ENCODE results near the gene MT1G.
"Not testable (repeated sequence)": the region's sequence is repeated elsewhere in the genome, so short reads cannot be mapped to it uniquely, and the experiment has no call there.

The MT1G gene

DNA sequence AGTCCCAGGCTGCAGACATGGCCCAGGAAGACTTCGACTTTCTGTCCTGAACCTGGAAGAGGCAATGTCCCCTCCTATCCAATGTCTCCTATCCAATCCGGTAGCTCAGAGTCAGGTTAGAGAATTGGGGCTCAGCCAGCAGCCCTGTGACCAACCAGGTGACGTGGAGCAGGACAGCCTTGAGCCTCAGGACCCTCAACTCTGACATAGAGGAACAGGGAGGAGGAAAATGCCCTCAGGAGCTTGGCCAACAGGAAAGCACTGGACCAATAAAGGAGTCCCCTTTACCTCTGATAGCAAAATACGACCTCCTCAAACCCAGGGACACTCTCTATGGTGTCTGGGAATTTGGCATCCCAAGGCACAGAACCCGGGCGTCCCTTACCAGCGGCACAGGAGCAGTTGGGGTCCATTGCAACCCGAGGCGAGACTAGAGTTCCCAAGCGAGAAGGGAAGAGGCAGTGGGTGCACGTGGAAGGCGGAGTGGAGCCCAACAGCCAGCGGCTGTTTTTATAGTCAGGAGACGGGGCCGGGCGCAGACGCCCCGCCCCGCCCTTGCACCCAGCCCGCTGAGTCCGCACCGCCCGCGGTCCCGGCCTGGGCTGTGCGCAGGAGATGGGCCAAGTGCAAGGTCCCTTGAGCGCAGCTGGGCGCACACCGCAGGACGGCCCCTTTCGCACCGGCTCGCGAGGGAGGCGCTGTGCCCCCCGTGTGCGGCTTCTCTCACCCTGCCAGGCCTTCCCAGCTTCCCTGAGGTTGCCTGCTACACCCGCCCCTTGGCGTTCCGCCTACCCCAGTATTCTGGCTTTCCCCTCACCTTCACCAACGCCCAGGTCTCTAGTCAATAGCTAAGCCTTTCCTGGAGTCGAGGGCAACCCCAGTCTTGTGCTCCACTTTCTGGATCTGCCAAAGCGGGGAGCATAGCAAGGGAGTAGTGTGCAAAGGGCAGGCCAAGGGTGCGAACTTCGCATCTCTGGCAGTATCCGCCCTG, at the start of gene MT1G:
Gene MT1G, minus strand, starts transcription at position 485 of the 991 bp plus-strand sequence. Its CDS starts 72 bp downstream, at position 413.
- DNase-seq (ENCODE audit: low read depth, low spot score), result no peak

DNA sequence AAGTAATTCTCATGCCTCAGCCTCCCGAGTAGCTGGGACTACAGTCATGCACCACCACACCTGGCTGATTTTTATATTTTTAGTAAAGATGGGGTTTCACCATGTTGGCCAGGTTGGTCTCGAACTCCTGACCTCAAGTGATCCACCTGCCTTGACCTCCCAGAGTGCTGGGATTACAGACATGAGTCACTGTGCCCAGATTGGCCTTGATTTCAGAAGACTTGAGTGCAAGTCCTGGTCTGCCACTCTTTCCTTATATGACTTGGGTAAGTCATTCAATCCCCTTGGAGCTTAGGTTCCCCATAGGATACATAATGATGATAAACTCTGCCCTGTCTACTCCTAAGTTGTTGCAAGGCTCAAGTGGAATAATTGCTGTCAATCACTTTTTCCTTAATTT, 49.7 kb upstream of the MT1G start:
- not testable (repeated sequence) for DNase-seq (ENCODE audit: low read depth, low spot score)

GRCh38 chr16:56716761-56717160, 48.9 kb upstream of the MT1G start:
- DNase-seq (ENCODE audit: low read depth, low spot score), result no peak

DNA sequence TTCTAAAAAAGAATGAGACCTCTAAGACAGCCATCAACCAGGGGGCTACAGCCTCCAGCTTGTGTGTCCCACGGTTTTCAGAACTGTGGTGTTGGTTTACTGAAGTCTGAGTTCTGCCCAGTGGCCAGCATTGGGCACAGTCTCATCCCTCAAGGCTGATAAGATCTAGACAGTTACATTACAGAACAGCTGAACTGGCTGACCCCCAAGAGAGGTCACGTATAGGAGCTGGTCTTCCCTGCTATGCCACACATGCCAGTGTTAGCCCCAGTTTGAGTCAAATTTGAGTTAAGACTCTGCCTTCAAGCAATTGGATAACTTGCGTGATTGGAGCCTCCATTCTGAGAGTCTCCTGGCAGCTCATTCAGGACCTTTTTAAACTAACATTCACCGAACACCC, 47.3 kb upstream of the MT1G start:
- no peak for DNase-seq (ENCODE audit: low read depth, low spot score)

- DNase-seq (ENCODE audit: low read depth, low spot score), result no peak
These were observed 45.9 kb upstream of the MT1G start for GRCh38 chr16:56713794-56714193.

- no peak for DNase-seq (ENCODE audit: low read depth, low spot score)
These were observed 44.0 kb upstream of the MT1G start for GRCh38 chr16:56711862-56712261.

DNA sequence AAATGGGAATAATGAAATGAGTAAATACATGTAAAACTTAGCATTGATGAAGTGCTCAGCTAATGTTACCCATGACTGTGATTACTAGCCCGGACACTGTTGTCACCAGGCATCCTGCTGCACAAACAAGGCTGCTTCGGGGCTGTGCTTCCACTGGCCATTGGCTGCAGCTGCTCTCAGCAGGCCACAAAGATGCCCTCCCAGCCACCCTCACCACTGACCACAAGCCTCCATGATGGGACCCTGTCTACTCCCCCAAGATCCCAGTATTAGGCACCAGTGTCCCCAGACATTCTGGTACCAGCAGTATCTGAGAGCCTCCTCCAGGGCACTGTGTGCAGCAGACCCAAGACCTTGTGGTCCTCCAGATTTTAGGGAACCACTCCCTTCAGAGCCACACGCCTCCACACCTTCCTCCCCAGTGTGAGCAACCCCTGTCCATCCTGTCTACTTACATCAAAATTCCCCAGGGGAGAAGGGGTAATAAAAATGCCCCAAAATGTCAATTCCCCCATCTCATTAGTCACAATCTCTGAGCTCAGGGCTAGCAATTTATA, 42.4 kb upstream of the MT1G start:
- no peak for DNase-seq (ENCODE audit: low read depth, low spot score)

DNA sequence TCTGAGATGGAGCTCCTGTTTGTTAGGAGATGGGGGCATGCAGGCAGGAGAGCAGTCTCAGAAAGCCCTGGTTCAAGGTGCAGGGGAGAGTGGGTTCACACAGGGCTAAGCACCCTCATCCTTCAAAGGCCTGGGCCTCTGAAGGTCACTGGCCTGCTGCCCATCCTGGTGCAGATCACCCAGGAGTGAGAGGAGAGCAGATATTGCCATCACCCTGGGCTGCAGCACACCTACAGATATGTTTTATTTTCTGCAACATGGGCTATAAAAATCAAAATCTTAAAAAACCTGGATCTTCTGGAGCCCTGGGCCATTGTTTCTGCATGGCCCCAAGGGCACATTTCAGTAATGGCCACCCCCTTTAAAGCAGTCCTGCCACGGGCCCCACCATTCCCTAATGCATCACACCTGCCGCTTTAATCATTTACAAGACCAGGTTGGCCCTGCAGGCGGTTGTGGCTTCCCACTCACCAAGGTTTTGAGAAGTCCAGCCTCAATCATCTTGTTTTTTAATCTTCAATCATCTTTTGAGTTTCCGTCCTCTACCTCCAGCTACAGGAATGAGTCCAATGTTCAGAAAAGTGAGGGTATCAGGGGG, 41.7 kb upstream of the MT1G start:
- no peak for DNase-seq (ENCODE audit: low read depth, low spot score)

- DNase-seq (ENCODE audit: low read depth, low spot score), result no peak
These were observed 40.9 kb upstream of the MT1G start for GRCh38 chr16:56708525-56709442.

- DNase-seq (ENCODE audit: low read depth, low spot score), result no peak
These were observed 35.0 kb upstream of the MT1G start for GRCh38 chr16:56702836-56703235.

DNA sequence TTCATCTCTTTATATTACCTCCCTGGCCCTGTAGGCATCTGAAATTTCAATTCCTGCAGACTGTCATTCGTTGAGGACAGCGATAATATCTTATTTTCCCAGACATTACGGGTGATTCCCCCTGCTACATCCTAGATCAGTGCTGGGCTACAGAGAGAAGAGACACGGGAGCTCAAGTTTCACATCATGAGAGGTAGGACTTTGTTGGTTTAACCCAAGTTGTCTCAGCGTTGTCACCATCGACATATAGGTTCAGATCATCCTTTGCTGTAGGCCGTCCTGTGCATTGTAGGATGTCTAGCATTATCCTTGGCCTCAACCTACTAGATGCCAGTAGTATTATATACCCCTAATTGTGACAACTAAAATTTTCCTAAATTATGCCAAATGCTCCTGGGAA, 33.7 kb upstream of the MT1G start:
- no peak for DNase-seq (ENCODE audit: low read depth, low spot score)

GRCh38 chr16:56700631-56701030, 32.8 kb upstream of the MT1G start:
- no peak for DNase-seq (ENCODE audit: low read depth, low spot score)

GRCh38 chr16:56700195-56700594, 32.3 kb upstream of the MT1G start:
- DNase-seq (ENCODE audit: low read depth, low spot score), result no peak

- DNase-seq (ENCODE audit: low read depth, low spot score), result no peak
These were observed 29.7 kb upstream of the MT1G start for GRCh38 chr16:56697456-56698155.

DNA sequence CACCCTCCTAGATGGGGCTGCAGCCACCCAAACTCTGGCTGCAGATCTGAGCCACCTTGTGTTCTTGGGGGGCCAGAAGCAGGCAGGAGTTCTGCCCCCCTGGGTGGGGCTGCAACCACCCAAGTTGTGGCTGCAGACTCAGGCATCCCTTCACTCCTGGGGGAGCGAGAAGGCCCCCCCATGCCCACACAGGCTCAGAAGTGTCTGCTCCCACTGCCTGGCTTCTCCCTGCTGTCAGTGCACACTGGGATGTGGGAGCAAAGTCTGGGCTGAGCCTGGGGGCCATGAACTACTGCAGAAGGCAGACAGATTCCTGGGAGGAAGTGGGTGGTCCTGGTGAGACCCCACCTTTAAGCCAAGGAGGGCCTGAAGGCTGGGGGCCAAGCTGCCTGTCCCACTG, 27.4 kb upstream of the MT1G start:
- no peak for DNase-seq (ENCODE audit: low read depth, low spot score)

- no peak for DNase-seq (ENCODE audit: low read depth, low spot score)
These were observed 24.0 kb upstream of the MT1G start for GRCh38 chr16:56691885-56692284.

DNA sequence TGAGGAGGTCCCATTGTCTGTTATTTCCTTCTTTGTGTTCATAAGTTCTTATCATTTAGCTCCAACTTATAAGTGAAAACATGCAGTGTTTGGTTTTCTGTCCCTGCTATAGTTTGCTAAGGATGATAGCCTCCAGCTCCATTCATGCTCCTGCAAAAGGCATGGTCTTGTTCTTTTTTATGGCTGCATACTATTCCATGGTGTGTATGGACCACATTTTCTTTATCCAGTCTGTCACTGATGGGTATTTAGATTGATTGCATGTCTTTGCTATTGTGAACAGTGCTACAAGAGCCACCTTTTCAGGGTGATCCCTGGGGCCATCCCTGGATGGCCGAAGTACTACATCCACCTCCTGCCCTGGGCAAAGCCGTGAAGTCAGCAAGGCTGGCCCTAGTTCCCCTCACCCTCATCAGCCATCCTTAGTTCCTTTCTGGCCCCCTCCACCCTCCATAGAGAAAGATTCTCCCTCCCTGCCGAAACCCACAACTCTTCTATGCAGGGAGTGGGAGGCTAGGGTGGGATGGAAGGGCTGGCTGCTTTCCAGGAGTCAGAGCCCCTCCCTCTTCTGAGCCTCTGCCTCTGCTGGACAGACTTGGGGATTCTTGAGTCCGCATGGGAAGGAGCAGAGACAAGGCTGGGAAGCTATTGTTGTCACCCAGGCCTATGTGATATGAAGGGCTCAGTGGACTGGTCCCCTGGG, 22.7 kb upstream of the MT1G start:
- DNase-seq (ENCODE audit: low read depth, low spot score), result no peak

- no peak for DNase-seq (ENCODE audit: low read depth, low spot score)
These were observed 21.3 kb upstream of the MT1G start for GRCh38 chr16:56689171-56689570.

GRCh38 chr16:56688762-56689161, 20.9 kb upstream of the MT1G start:
- DNase-seq (ENCODE audit: low read depth, low spot score), result no peak

- no peak for DNase-seq (ENCODE audit: low read depth, low spot score)
These were observed 18.9 kb upstream of the MT1G start for GRCh38 chr16:56686758-56687157.

Measured in activated CD4-positive, CD25-positive, alpha-beta regulatory T cell treated with anti-CD3 and anti-CD28 coated beads, Interleukin-2, amount 50 U/mL, for 16 hours (primary cell).